Measurements from ENCODE around the gene CCNC.

The CCNC gene

DNA sequence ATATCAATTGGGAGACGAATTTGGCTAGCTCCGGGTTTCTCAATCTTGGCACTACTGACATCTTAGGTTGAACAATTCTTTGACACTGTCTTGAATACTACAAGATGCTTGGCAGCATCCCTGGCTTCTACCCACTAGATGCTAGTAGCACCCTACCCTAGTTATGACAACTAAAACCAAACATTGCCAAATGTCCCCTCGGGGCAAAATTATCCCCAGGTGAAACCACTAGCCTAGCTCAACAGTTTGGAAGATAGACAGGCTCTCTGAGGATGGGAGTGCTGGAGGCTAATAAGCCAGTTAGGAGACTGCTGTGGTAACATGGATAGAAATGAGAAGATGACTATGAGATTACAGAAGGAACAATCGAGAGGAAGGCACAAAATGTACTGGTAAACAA is 20.9 kb downstream of the CCNC start:
- DNase-seq (ENCODE audit: low spot score) = no peak

DNA sequence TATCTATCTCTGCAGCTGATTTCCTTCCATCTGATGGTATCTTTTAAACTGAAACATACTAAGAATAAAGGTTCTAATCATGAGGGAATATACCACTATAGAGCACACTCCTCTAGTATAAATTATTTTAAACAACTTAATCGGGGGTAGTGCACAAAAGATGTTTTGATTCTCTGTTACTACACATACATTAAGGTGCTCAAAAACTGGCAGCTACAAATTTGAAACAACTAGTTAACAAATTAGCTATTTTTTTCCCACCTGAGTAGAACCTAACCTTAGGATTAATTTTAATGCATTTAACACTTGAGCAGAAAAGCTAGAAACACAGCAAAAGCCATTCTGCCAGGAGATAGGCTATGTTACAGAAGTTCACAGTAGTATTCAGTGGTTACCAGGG is 23.0 kb downstream of the CCNC start:
- no peak for DNase-seq (ENCODE audit: low spot score)

DNA sequence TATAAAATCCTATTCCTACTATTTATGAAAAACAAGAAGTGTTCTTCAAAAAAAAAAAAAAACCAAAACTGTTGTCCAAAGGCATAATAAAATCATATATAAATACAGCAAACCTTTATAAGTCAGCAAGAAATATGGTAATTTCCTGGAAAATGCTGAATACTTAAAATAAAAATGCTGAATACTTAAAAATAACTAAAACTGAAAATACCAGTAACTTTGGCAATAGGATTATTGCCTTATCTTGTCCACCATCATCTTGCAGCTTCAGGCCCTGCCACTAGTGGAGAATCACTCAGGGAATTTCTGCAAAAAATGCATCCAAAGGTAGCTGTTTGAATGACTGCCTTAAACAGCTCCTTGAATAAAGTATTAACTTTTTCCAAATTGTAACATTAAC is 24.5 kb downstream of the CCNC start:
- DNase-seq (ENCODE audit: low spot score) = no peak

- DNase-seq (ENCODE audit: low spot score) = no peak
These were observed 37.8 kb downstream of the CCNC start for GRCh38 chr6:99530627-99531026.

DNA sequence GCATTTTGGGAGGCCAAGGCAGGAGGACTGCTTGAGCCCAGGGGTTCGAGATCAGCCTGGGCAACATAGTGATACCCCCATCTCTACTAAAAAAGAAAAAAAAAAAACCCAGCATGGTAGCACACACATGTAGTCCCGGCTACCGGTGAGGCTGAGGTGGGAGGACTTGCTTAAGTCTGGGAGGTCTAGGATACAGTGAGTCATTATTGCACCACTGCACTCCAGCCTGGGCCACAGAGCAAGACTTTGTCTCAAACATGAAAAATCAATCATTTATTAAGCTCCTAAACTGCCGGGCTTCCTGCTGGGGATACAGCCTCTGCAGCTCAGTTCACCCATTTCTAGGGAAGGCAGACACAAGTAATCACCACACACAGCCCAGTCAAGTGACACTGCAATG is 45.9 kb downstream of the CCNC start:
- DNase-seq (ENCODE audit: low spot score) = no peak

DNA sequence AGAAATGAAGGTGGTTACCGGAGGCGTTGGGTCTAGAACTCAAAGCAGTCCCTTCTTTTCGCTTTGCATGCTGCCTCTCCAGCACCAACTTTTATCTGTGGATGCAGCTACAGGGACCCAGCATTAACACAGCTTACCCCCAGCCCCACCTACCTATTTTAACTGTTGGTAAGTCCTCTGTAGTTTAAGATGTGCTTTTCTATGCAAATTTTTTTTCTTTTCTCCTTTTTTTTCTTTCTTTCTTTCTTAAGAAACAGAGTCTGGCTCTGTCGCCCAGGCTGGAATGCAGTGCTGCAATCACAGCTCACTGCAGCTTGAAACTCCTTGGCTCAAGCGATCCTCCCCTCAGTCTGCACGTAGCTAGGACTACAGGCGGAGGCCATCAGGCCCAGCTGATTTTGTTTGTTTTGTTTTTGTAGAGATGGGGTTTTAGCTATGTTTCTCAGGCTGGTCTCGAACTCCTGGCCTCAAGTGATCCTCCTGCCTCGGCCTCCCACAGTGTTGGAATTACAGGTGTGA is 46.8 kb downstream of the CCNC start:
- DNase-seq (ENCODE audit: low spot score) = no peak

- DNase-seq (ENCODE audit: low spot score) = peak; percentile 85
These were observed 47.4 kb downstream of the CCNC start for GRCh38 chr6:99520855-99521632.

DNA sequence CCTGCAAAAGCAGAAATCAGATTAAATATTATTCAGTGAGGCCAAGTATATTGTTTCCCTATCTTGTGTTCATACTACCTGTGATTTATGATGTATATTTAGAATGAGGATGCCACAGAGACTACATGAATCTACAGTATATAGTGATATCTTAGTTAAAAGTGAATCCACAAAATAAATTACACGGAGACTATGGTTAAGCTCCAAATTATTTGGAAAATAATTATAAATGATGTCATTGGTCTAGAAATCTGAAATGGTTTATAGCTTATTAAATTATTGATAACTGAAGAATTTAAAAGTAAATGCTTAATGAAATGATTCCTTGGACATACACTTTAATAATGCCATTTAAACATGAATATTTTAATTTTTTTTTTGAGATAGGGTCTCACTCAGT is 49.0 kb downstream of the CCNC start:
- DNase-seq (ENCODE audit: low spot score) = no peak

- DNase-seq (ENCODE audit: low spot score) = no peak
These were observed 54.4 kb downstream of the CCNC start for GRCh38 chr6:99514089-99514488.

- no peak for DNase-seq (ENCODE audit: low spot score)
These were observed 56.4 kb downstream of the CCNC start for GRCh38 chr6:99512033-99512432.

DNA sequence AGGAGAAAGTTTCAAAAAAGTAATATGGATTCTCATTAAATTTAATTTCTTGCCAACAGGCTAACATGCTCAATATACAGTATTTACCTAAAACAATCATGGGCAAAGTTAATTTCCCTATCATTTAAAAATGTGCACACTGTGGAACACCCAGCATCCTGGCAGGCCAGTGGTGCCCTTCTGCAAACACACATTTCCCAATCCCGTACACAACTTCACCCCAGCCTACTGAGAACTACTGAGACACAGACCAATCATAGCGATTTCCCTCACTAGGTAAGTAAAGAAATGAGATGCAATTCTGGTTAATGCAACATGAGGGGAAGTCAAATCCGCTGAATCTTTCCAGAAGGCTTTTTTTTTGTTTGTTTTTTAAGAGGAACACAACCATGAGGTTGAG is 60.8 kb downstream of the CCNC start:
- DNase-seq (ENCODE audit: low spot score) = no peak

DNA sequence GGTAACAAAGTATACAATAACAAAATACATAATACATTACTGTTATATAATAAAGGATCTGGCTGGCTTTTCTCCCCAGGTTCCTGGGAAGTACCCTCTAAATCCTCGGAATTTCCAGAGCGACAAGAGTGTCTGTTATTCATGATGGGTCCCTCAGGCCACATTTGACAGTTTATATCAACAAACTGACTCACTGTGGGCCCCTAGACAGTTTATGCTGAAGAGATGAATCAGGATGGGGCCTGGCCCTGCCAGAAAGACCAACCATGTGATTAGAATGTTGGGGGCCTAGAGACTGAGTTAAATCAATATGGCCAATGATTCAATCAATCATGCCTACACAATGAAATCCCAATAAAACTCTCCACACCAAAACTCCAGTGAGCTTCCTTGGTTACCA is 66.7 kb downstream of the CCNC start:
- no peak for DNase-seq (ENCODE audit: low spot score)

GRCh38 chr6:99498421-99498820 is 70.0 kb downstream of the CCNC start:
- DNase-seq (ENCODE audit: low spot score) = no peak

- DNase-seq (ENCODE audit: low spot score) = no peak
These were observed 73.0 kb downstream of the CCNC start for GRCh38 chr6:99495466-99495865.
